Measurements from ENCODE around the gene CSAD.

Gene CSAD

GRCh38 chr12:53180931-53181645, 363 bp upstream of the CSAD start:
- no peak for TF ChIP-seq FOXP2 (optimal IDR thresholded peaks at IDR 0.05; ENCODE audit: borderline replicate concordance, extremely low read depth, extremely low read length, insufficient read depth)
- 0 out of 2 replicates have a peak, but pooled peaks have one; percentile 9 for TF ChIP-seq POLR2AphosphoS5 (IDR thresholded peaks at IDR 0.05; ENCODE audit: low read depth, low read length)
- no peak for TF ChIP-seq REST (IDR thresholded peaks at IDR 0.05; ENCODE audit: insufficient read depth in 1 of 2, low read depth in 2 of 2, low read length in 2 of 2)

- no peak for TF ChIP-seq REST (IDR thresholded peaks at IDR 0.05; ENCODE audit: insufficient read depth in 1 of 2, low read depth in 2 of 2, low read length in 2 of 2)
- no peak for TF ChIP-seq POLR2AphosphoS5 (IDR thresholded peaks at IDR 0.05; ENCODE audit: low read depth, low read length)
- TF ChIP-seq TAF1 (IDR thresholded peaks at IDR 0.05; ENCODE audit: borderline replicate concordance, insufficient read depth, low read length), result no peak
These were observed 972 bp downstream of the CSAD start for GRCh38 chr12:53179687-53180219.

- TF ChIP-seq REST (IDR thresholded peaks at IDR 0.05; ENCODE audit: insufficient read depth in 1 of 2, low read depth in 2 of 2, low read length in 2 of 2) (no peak), SIN3A (IDR thresholded peaks at IDR 0.05; ENCODE audit: borderline replicate concordance, insufficient read depth, low read length) (no peak), TAF1 (IDR thresholded peaks at IDR 0.05; ENCODE audit: borderline replicate concordance, insufficient read depth, low read length) (no peak), FOXP2 (optimal IDR thresholded peaks at IDR 0.05; ENCODE audit: borderline replicate concordance, extremely low read depth, extremely low read length, insufficient read depth) (no peak), POLR2AphosphoS5 (IDR thresholded peaks at IDR 0.05; ENCODE audit: low read depth, low read length) (no peak)
These were observed 4.0 kb downstream of the CSAD start for GRCh38 chr12:53176750-53177149.

GRCh38 chr12:53174881-53175491, 5.7 kb downstream of the CSAD start:
- TF ChIP-seq POLR2AphosphoS5 (IDR thresholded peaks at IDR 0.05; ENCODE audit: low read depth, low read length) (no peak), TAF1 (IDR thresholded peaks at IDR 0.05; ENCODE audit: borderline replicate concordance, insufficient read depth, low read length) (no peak), SIN3A (IDR thresholded peaks at IDR 0.05; ENCODE audit: borderline replicate concordance, insufficient read depth, low read length) (no peak), REST (IDR thresholded peaks at IDR 0.05; ENCODE audit: insufficient read depth in 1 of 2, low read depth in 2 of 2, low read length in 2 of 2) (no peak), FOXP2 (optimal IDR thresholded peaks at IDR 0.05; ENCODE audit: borderline replicate concordance, extremely low read depth, extremely low read length, insufficient read depth) (no peak)

All from PFSK-1 (cell line).